Natural killer cell (primary cell): Measurements from ENCODE around the gene MAPK1. TPM values are rescaled to one million over a fixed set of nuclear protein-coding genes. Genes with fewer than 3 reads are reported as not detected.
"Not testable (repeated sequence)": the region's sequence is repeated elsewhere in the genome, so short reads cannot be mapped to it uniquely, and the experiment has no call there.

Experiments used
- ATAC-seq, 3 donors: fragments of 150-1000 bp in 2 of 3; fragments of 200-7000 bp in 1 of 3; cut with Tn5 transposase; 1 replicate in 1 of 3; 2 replicates in 2 of 3; pipeline ENCODE4 v1.10.0; 2021; ENCODE audit warnings: mild to moderate bottlenecking in 2 of 3, moderate library complexity in 2 of 3
- DNase-seq, 2 donors: peaks; one replicate each; pipeline versions ENCODE4 v3.0.0 to v3.0.0-alpha.2; 2013 to 2021; ENCODE audit warnings: mixed read lengths in 1 of 2
- H3K27ac ChIP-seq: one replicate; pipeline ENCODE4 v1.5.1; 2013; ENCODE audit warnings: mild to moderate bottlenecking, low read length
- H3K27me3 ChIP-seq: one replicate; pipeline ENCODE4 v1.6.1; 2013; ENCODE audit warnings: low read length; ENCODE audit not compliant: control insufficient read depth, insufficient read depth
- H3K36me3 ChIP-seq: one replicate; pipeline ENCODE4 v1.6.1; 2013; ENCODE audit warnings: low read length; ENCODE audit not compliant: control insufficient read depth, insufficient read depth
- H3K4me1 ChIP-seq: one replicate; pipeline ENCODE4 v1.6.1; 2013; ENCODE audit warnings: low read length; ENCODE audit not compliant: control insufficient read depth, insufficient read depth
- H3K4me3 ChIP-seq: one replicate; pipeline ENCODE4 v1.5.1; 2013; ENCODE audit warnings: low read length
- H3K9me3 ChIP-seq: one replicate; pipeline ENCODE4 v1.6.1; 2013; ENCODE audit warnings: low read length; ENCODE audit not compliant: control insufficient read depth, insufficient read depth
- H3K27ac Mint-ChIP-seq, 2 donors: one replicate each; pipeline ENCODE4 v1.8.0; 2022; ENCODE audit warnings: mild to moderate bottlenecking in 2 of 2, mixed read lengths in 2 of 2, moderate library complexity in 1 of 2
- H3K27me3 Mint-ChIP-seq, 2 donors: one replicate each; pipeline ENCODE4 v1.8.0; 2022; ENCODE audit warnings: low read depth in 2 of 2, mixed read lengths in 2 of 2
- H3K36me3 Mint-ChIP-seq: one replicate; pipeline ENCODE4 v1.8.0; 2022; ENCODE audit warnings: mixed read lengths
- H3K4me1 Mint-ChIP-seq, 2 donors: one replicate each; pipeline ENCODE4 v1.8.0; 2022; ENCODE audit warnings: mixed read lengths in 2 of 2
- H3K4me3 Mint-ChIP-seq: one replicate; pipeline ENCODE4 v1.8.0; 2022; ENCODE audit warnings: mild to moderate bottlenecking, moderate library complexity, mixed read lengths
- H3K9me3 Mint-ChIP-seq, 2 donors: one replicate each; pipeline ENCODE4 v1.8.0; 2022; ENCODE audit warnings: mixed read lengths in 2 of 2
- CTCF ChIP-seq: fragments of 200-600 bp; IDR thresholded peaks from one replicate; pipeline ENCODE4 v1.8.0; 2022; ENCODE audit warnings: antibody characterized with exemption
- WGBS: methylation state at CpG from one replicate; pipeline ENCODE4 v1.1.7; 2013; ENCODE audit warnings: missing lambda C conversion rate; ENCODE audit not compliant: insufficient coverage; 5-methylcytosine and 5-hydroxymethylcytosine counted together
- intact Hi-C: fragments of 100-400 bp; cut with micrococcal nuclease; formaldehyde crosslinking; loops from one replicate; pipeline ENCODE4 v1.14.2; 2022
- total RNA-seq, 4 donors: library from RNA; stranded (reverse); fragments of 120-200 nt in 1 of 4; gene quantifications; one replicate each; pipeline versions ENCODE4 v1.2.3 to v1.2.4, GENCODE V29; 2013 to 2022

MAPK1 gene
- total RNA-seq, 3 donors from 2014 or later (not counting 1 experiment from before 2014, with no cell fraction given), result 189 to 246 (median 214) TPM

GRCh38 chr22:21876486-21877176, 9.2 kb upstream of the MAPK1 start:
- intact Hi-C loops, result no loop called here
- ATAC-seq (no peak), DNase-seq (peak in 1 of 2 donors; percentile 17)
- H3K27ac Mint-ChIP-seq, result no peak overlapping the region
- Histone ChIP-seq H3K36me3 (no peaks in the 10 kb centered on the region), H3K27me3 (no peaks in the 10 kb centered on the region), H3K27ac (no peak overlapping the region), H3K4me3 (no peak overlapping the region), H3K9me3 (no peaks in the 10 kb centered on the region), H3K4me1 (no peaks in the 10 kb centered on the region)
- H3K27me3 Mint-ChIP-seq, result peaks cover 0 to 2% of the 10 kb centered on the region in 2 donors
- 24% methylated on average over 4 of the region's 4 CpGs for WGBS
- peaks cover 6 to 9% of the 10 kb centered on the region in 2 donors for H3K4me1 Mint-ChIP-seq
- no peaks in the 10 kb centered on the region for H3K36me3 Mint-ChIP-seq
- TF ChIP-seq CTCF, result no peak
- H3K4me3 Mint-ChIP-seq, result no peak overlapping the region
- no peaks in the 10 kb centered on the region for H3K9me3 Mint-ChIP-seq

DNA sequence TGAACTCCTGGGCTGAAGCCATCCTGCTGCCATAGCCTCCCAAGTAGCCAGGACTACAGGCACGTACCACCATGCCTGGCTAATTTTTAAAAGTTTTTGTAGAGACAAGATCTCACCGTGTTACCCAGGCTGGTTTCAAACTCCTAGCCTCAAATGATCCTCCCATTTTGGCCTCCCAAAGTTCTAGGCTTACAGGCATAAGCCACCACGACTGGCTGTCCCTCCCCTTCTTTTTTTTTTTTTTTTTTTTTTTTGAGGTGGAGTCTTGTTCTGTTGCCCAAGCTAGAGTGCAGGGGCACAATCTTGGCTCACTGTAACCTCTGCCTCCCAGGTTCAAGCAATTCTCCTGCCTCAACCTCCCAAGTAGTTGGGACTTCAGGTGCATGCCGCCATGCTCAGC, 7.5 kb upstream of the MAPK1 start:
- H3K4me1 Mint-ChIP-seq, H3K27ac Mint-ChIP-seq, H3K36me3 ChIP-seq, H3K36me3 Mint-ChIP-seq, H3K9me3 Mint-ChIP-seq, ATAC-seq, intact Hi-C loops, H3K27ac ChIP-seq, H3K4me3 Mint-ChIP-seq, H3K27me3 ChIP-seq, H3K27me3 Mint-ChIP-seq, H3K9me3 ChIP-seq, DNase-seq, H3K4me1 ChIP-seq, H3K4me3 ChIP-seq: not testable (repeated sequence)
- 89% methylated on average over 3 of the region's 4 CpGs for WGBS

GRCh38 chr22:21873619-21874018, 6.2 kb upstream of the MAPK1 start:
- Mint-ChIP-seq H3K36me3 (no peaks in the 10 kb centered on the region), H3K9me3 (no peaks in the 10 kb centered on the region), H3K27ac (no peak overlapping the region), H3K4me3 (no peak overlapping the region), H3K27me3 (peaks cover 0 to 2% of the 10 kb centered on the region in 2 donors), H3K4me1 (peaks cover 8 to 11% of the 10 kb centered on the region in 2 donors)
- ATAC-seq, result no peak
- 88% methylated on average over 7 of the region's 7 CpGs for WGBS
- H3K4me1 ChIP-seq, result peaks cover 4% of the 10 kb centered on the region
- H3K9me3 ChIP-seq, result no peaks in the 10 kb centered on the region
- H3K27ac ChIP-seq, result no peak overlapping the region
- no peaks in the 10 kb centered on the region for H3K36me3 ChIP-seq
- H3K27me3 ChIP-seq, result no peaks in the 10 kb centered on the region
- intact Hi-C loops, result no loop called here
- no peak overlapping the region for H3K4me3 ChIP-seq
- DNase-seq, result no peak
- TF ChIP-seq CTCF, result no peak

DNA sequence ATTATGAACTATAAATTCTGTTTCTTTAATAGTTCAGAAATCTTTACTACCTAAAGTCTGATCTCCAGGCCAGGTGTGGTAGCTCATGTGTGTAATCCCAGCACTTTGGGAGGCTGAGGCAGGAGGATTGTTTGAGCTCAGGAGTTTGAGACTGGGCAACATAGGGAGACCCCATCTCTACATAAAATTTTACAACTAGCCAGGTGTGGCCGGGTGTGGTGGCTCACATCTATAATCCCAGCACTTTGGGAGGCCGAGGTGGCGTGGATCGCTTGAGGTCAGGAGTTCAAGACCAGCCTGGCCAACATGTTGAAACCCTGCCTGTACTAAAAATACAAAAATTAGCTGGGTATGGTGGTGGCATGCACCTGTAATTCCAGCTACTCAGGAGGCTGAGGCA, 5.3 kb upstream of the MAPK1 start:
- H3K4me3 ChIP-seq, H3K36me3 Mint-ChIP-seq, H3K27ac ChIP-seq, intact Hi-C loops, H3K4me3 Mint-ChIP-seq, H3K27me3 Mint-ChIP-seq, ATAC-seq, DNase-seq, H3K9me3 ChIP-seq, H3K9me3 Mint-ChIP-seq, H3K27ac Mint-ChIP-seq, H3K27me3 ChIP-seq, H3K36me3 ChIP-seq: not testable (repeated sequence)
- peaks cover 17 to 20% of the 10 kb centered on the region in 2 donors for H3K4me1 Mint-ChIP-seq
- 98% methylated on average over 4 of the region's 4 CpGs for WGBS
- H3K4me1 ChIP-seq, result peaks cover 13% of the 10 kb centered on the region
